ENCODE data around the gene GART. TPM values are rescaled to one million over a fixed set of nuclear protein-coding genes. Genes with fewer than 3 reads are reported as not detected.

The GART gene
- total RNA-seq, 1 experiment from 2014 or later, result 240 TPM

DNA sequence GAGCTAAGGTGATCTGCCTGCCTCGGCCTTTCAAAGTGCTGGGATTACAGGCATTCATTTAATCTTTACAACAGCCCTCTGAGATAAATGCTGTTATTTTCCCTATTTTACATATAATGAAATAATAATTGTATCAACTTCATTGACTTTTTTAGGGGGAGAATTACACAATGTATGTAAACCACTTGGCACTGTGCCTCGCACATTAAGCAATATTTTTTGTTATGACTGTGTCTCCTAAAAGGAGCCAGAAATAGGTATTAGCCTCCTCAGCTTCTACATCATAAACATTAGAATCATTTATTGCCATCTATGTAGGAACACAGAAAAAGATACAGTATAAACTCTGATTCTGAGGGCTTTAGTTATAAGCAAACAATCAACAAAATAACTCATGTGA lies 49.3 kb downstream of the GART start:
- intact Hi-C loops (cut with micrococcal nuclease), result no loop called here
- no peaks in the 10 kb centered on the region for H3K9me3 Mint-ChIP-seq (ENCODE audit: unreplicated experiment)
- peaks cover 7% of the 10 kb centered on the region for H3K4me1 Mint-ChIP-seq (ENCODE audit: insufficient read depth, unreplicated experiment)
- TF ChIP-seq, protein P1, sequence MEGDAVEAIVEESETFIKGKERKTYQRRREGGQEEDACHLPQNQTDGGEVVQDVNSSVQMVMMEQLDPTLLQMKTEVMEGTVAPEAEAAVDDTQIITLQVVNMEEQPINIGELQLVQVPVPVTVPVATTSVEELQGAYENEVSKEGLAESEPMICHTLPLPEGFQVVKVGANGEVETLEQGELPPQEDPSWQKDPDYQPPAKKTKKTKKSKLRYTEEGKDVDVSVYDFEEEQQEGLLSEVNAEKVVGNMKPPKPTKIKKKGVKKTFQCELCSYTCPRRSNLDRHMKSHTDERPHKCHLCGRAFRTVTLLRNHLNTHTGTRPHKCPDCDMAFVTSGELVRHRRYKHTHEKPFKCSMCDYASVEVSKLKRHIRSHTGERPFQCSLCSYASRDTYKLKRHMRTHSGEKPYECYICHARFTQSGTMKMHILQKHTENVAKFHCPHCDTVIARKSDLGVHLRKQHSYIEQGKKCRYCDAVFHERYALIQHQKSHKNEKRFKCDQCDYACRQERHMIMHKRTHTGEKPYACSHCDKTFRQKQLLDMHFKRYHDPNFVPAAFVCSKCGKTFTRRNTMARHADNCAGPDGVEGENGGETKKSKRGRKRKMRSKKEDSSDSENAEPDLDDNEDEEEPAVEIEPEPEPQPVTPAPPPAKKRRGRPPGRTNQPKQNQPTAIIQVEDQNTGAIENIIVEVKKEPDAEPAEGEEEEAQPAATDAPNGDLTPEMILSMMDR (IDR thresholded peaks at IDR 0.05; ENCODE audit: unreplicated experiment), result no peak
- no TSS peak for BruUV-seq (replicated peaks)
- no peaks in the 10 kb centered on the region for H3K36me3 Mint-ChIP-seq (ENCODE audit: insufficient read depth, unreplicated experiment)
- peak overlapping the region; percentile 96 for H3K4me3 Mint-ChIP-seq (ENCODE audit: unreplicated experiment)
- no peaks in the 10 kb centered on the region for H3K27me3 Mint-ChIP-seq (ENCODE audit: insufficient read depth, unreplicated experiment)
- DNase-seq (ENCODE audit: unreplicated experiment), result peak; percentile 91
- H3K27ac Mint-ChIP-seq (ENCODE audit: low read depth, unreplicated experiment), result no peak overlapping the region
- POLR2A ChIA-PET, result interaction anchor here (3.2 to 3.4 kb wide), 2 partner anchors 12 to 50 kb away, joined by 33 to 92 read pairs; partner anchors contain the start of genes GART, SON and TMEM50B
- CTCF ChIA-PET, result no interaction called here

DNA sequence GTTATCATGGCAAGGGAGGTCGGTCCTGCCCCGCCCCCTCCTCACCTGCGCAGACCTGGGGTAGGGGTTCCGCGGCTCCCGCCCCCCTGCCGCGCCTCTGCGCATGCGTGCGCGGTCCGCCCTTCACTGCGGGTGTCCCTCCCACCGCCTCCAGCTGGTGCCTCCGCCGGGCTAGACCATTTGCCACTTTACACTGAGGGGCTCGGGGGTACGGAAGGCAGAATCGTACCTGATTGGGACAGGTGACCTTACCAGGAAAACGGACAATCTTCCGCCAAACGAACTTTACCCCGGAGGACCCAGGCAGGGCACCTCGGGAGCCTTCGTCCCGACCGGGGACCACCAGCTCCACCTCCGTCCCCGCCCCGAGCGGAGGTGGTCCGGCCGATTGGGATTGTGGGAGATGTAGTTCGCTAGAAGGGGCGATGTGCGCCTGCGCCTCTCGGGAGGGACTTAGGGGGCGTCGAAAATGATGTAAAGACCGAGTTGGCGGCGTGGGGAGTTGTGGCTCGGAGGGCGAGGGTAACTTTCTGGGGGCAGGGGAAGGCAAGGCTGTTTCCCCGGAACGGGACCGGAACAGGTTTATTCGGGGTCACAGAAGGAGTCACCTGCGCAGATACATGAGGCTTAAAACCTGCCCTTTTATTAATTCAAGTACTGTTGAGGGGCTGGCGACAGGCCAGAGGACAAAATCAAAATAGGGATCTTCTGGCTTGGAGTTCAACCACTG lies 50.4 kb downstream of the GART start, which contains the start of gene DNAJC28:
DNAJC28 (minus strand) TSS at position 344 of the 730 bp plus-strand sequence. CDS start 2,323 bp downstream, outside the sequence.
- no peaks in the 10 kb centered on the region for H3K27me3 Mint-ChIP-seq (ENCODE audit: insufficient read depth, unreplicated experiment)
- peak within 1 kb of the TSS; percentile 96 for H3K4me3 Mint-ChIP-seq (ENCODE audit: unreplicated experiment)
- H3K4me1 Mint-ChIP-seq (ENCODE audit: insufficient read depth, unreplicated experiment), result peaks cover 7% of the 10 kb centered on the region
- H3K36me3 Mint-ChIP-seq (ENCODE audit: insufficient read depth, unreplicated experiment), result no peaks in the 10 kb centered on the region
- DNase-seq (ENCODE audit: unreplicated experiment), result peak; percentile 89
- H3K9me3 Mint-ChIP-seq (ENCODE audit: unreplicated experiment), result no peaks in the 10 kb centered on the region
- intact Hi-C loops (cut with micrococcal nuclease), result no loop called here
- ChIA-PET CTCF (interaction anchor here (1.0 to 1.6 kb wide), 2 partner anchors 11 to 46 kb away, joined by 3 to 11 read pairs; partner anchors contain the start of gene TMEM50B), POLR2A (interaction anchor here (0.6 to 3.4 kb wide), 9 partner anchors 8 to 51 kb away, joined by 3 to 92 read pairs (median 4); partner anchors contain the start of genes GART, SON and TMEM50B)
- H3K27ac Mint-ChIP-seq (ENCODE audit: low read depth, unreplicated experiment), result peak within 1 kb of the TSS; percentile 87
- no TSS peak for BruUV-seq (replicated peaks)
- TF ChIP-seq, protein P1 (IDR thresholded peaks at IDR 0.05; ENCODE audit: unreplicated experiment), result no peak

DNA sequence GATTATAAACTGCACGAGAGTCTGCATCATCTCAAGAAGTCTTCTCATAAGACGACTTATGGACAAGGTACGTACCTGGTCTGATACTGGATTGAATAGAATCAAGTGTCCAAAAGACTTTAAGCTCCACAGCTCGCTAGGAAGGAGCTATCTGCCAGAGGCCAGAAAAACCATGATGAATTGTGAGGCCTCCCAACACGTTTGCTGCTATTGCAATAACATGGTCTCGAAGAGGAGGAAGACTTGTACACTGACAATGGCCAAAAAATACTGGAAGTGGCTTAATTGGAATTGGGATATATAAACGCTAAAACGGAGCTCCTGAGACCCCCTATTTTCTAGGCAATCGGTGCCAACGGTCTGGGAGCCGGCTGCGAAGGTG lies 50.9 kb downstream of the GART start:
- TSS peak; percentile 64 for BruUV-seq (replicated peaks)
- peak overlapping the region; percentile 87 for H3K27ac Mint-ChIP-seq (ENCODE audit: low read depth, unreplicated experiment)
- no peak for DNase-seq (ENCODE audit: unreplicated experiment)
- no peaks in the 10 kb centered on the region for H3K9me3 Mint-ChIP-seq (ENCODE audit: unreplicated experiment)
- ChIA-PET CTCF (interaction anchor here (1.0 to 1.6 kb wide), 2 partner anchors 10 to 46 kb away, joined by 3 to 11 read pairs; partner anchors contain the start of gene TMEM50B), POLR2A (interaction anchor here (0.6 to 3.4 kb wide), 9 partner anchors 9 to 51 kb away, joined by 3 to 92 read pairs (median 4); partner anchors contain the start of genes GART, SON and TMEM50B)
- TF ChIP-seq, protein P1 (IDR thresholded peaks at IDR 0.05; ENCODE audit: unreplicated experiment), result no peak
- H3K36me3 Mint-ChIP-seq (ENCODE audit: insufficient read depth, unreplicated experiment), result no peaks in the 10 kb centered on the region
- peaks cover 7% of the 10 kb centered on the region for H3K4me1 Mint-ChIP-seq (ENCODE audit: insufficient read depth, unreplicated experiment)
- H3K4me3 Mint-ChIP-seq (ENCODE audit: unreplicated experiment), result peak overlapping the region; percentile 96
- intact Hi-C loops (cut with micrococcal nuclease), result no loop called here
- H3K27me3 Mint-ChIP-seq (ENCODE audit: insufficient read depth, unreplicated experiment), result no peaks in the 10 kb centered on the region

DNA sequence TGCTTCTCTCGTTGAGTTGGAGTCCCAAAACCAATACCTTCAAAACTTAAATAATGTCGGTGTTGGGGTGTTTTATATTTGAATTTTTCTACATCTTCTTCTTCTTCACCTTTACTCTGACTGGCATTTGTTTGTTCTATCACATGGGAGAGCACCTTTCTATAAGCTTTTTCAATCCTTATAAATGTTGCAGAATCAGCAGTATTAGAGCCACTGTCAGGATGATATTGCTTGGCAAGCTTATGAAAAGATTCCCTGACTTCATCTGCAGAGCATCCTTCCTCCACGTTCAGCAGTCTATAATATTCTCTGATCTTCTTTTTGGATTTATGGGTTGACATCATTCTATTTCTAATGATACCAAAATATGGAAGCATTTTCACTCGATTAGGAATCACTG lies 53.0 kb downstream of the GART start:
- Mint-ChIP-seq H3K4me1 (ENCODE audit: insufficient read depth, unreplicated experiment) (peaks cover 7% of the 10 kb centered on the region), H3K4me3 (ENCODE audit: unreplicated experiment) (no peak overlapping the region), H3K27ac (ENCODE audit: low read depth, unreplicated experiment) (no peak overlapping the region), H3K36me3 (ENCODE audit: insufficient read depth, unreplicated experiment) (no peaks in the 10 kb centered on the region), H3K9me3 (ENCODE audit: unreplicated experiment) (no peaks in the 10 kb centered on the region), H3K27me3 (ENCODE audit: insufficient read depth, unreplicated experiment) (no peaks in the 10 kb centered on the region)
- no TSS peak for BruUV-seq (replicated peaks)
- TF ChIP-seq, protein P1 (IDR thresholded peaks at IDR 0.05; ENCODE audit: unreplicated experiment), result no peak
- POLR2A ChIA-PET, result interaction anchor here (1.2 kb wide), 1 partner anchor 9 kb away, joined by 8 read pairs; the partner anchor contains the start of gene TMEM50B
- CTCF ChIA-PET, result no interaction called here
- intact Hi-C loops (cut with micrococcal nuclease), result no loop called here
- no peak for DNase-seq (ENCODE audit: unreplicated experiment)
